ENCODE results near the gene COL27A1.

- TF ChIP-seq CTCF (IDR thresholded peaks at IDR 0.05; ENCODE audit: borderline replicate concordance, extremely low read depth, low read length, poor library complexity, severe bottlenecking) (no peak), EZH2 (IDR thresholded peaks at IDR 0.05; ENCODE audit: borderline replicate concordance, low read depth, low read length, severe bottlenecking) (no peak)
These were observed 28.7 kb downstream of the COL27A1 start for GRCh38 chr9:114184071-114184470.
